Endothelial cell of umbilical vein (primary cell): Measurements from ENCODE around the gene CDKN1C.

Experiments used
- CTCF ChIP-seq, 2 donors: IDR thresholded peaks; 1 replicate in 1 of 2; 2 replicates in 1 of 2; pipeline ENCODE4 v1.5.1; 2011; ENCODE audit warnings: low read length in 2 of 2, mild to moderate bottlenecking in 2 of 2, moderate library complexity in 2 of 2, control low read depth in 1 of 2, inconsistent platforms in 1 of 2, low read depth in 1 of 2; ENCODE audit not compliant: insufficient read depth in 1 of 2; ENCODE audit errors: extremely low read depth in 1 of 2
- EZH2 ChIP-seq: IDR thresholded peaks from 2 replicates; pipeline ENCODE4 v1.6.1; 2012; ENCODE audit warnings: borderline replicate concordance, low read depth, mild to moderate bottlenecking, moderate library complexity, low read length, inconsistent platforms; ENCODE audit not compliant: severe bottlenecking
- JUN ChIP-seq: IDR thresholded peaks from 2 replicates; pipeline ENCODE4 v1.6.1; 2011; ENCODE audit warnings: borderline replicate concordance, low read depth; ENCODE audit not compliant: insufficient read length, insufficient read depth
- MYC ChIP-seq: IDR thresholded peaks from one replicate; pipeline ENCODE4 v1.6.1; 2011; ENCODE audit warnings: mild to moderate bottlenecking, low read depth, low read length
- POLR2A ChIP-seq: IDR thresholded peaks from 2 replicates; pipeline ENCODE4 v1.6.1; 2012; ENCODE audit warnings: low read depth, mild to moderate bottlenecking, control low read depth, low read length
- POLR2AphosphoS5 ChIP-seq: IDR thresholded peaks from 2 replicates; pipeline ENCODE4 v1.6.1; 2012; ENCODE audit warnings: low read depth, mild to moderate bottlenecking, control low read depth, low read length, moderate library complexity; ENCODE audit not compliant: insufficient read depth

- TF ChIP-seq POLR2A (no peak), CTCF (IDR thresholded peaks at IDR 0.05; ENCODE audit: extremely low read depth in 1 of 2, insufficient read depth in 1 of 2, low read depth in 1 of 2, low read length in 2 of 2) (no peak), POLR2AphosphoS5 (no peak), JUN (no peak), MYC (no peak), EZH2 (no peak)
Measured at GRCh38 chr11:2889362-2890273, 4.0 kb upstream of the CDKN1C start.
